ENCODE results near the gene KCNJ5. TPM values are rescaled to one million over a fixed set of nuclear protein-coding genes. Genes with fewer than 3 reads are reported as not detected.

KCNJ5 gene
- total RNA-seq, 1 experiment from 2014 or later: 0.11 TPM

GRCh38 chr11:128924510-128925249 lies 33.5 kb downstream of the KCNJ5 start:
- Histone ChIP-seq H4K91ac (ENCODE audit: insufficient read length, low read depth, low read length) (no peak overlapping the region), H4K8ac (replicated peaks; ENCODE audit: insufficient read length, low read depth, low read length) (no peak overlapping the region), H3K23ac (ENCODE audit: insufficient read length, low read depth, low read length) (no peak overlapping the region), H3K79me2 (ENCODE audit: insufficient read depth, low read length) (no peaks in the 10 kb centered on the region), H3K27me3 (ENCODE audit: insufficient read depth, low read length) (peaks cover 17% of the 10 kb centered on the region; the same call in 1 of the 2 replicates), H3K4me2 (ENCODE audit: insufficient read depth, insufficient read length, low read length) (no peak overlapping the region), H2BK20ac (ENCODE audit: low read depth, low read length, poor library complexity, severe bottlenecking) (no peak overlapping the region), H3K4me1 (ENCODE audit: insufficient read depth, low read length) (peaks cover 13% of the 10 kb centered on the region), H2BK15ac (ENCODE audit: low read depth, low read length) (no peak overlapping the region), H4K20me1 (ENCODE audit: control insufficient read depth, insufficient read depth, insufficient read length) (no peaks in the 10 kb centered on the region), H2BK120ac (ENCODE audit: low read depth, low read length, poor library complexity, severe bottlenecking) (no peak overlapping the region), H3K9me3 (ENCODE audit: control insufficient read depth, low read depth, low read length) (no peaks in the 10 kb centered on the region), H3T11ph (ENCODE audit: low read length) (no peak overlapping the region), H4K5ac (ENCODE audit: insufficient read length, low read depth, low read length) (no peak overlapping the region), H2AK5ac (ENCODE audit: insufficient read length, low read length) (no peak overlapping the region), H2BK12ac (ENCODE audit: insufficient read length, low read depth, low read length) (no peak overlapping the region), H2AFZ (ENCODE audit: low read length) (no peak overlapping the region), H3K14ac (ENCODE audit: insufficient read depth, low read length) (no peak overlapping the region), H3K79me1 (ENCODE audit: insufficient read depth, low read depth, low read length, poor library complexity, severe bottlenecking) (no peaks in the 10 kb centered on the region), H3K23me2 (ENCODE audit: insufficient read length, low read depth, low read length, poor library complexity, severe bottlenecking) (no peaks in the 10 kb centered on the region), H3K27ac (ENCODE audit: insufficient read length, low read depth, low read length) (no peak overlapping the region), H2BK5ac (ENCODE audit: insufficient read length, low read length) (no peak overlapping the region), H3K4ac (ENCODE audit: low read depth, low read length) (no peak overlapping the region), H3K9ac (ENCODE audit: extremely low read depth, insufficient read length, low read length) (no peak overlapping the region), H3K56ac (ENCODE audit: insufficient read length, low read depth, low read length) (no peak overlapping the region), H3K18ac (ENCODE audit: insufficient read length, low read depth, low read length) (no peak overlapping the region)
- Mint-ChIP-seq H3K4me1 (peaks cover 46 to 51% of the 10 kb centered on the region in 2 experiments), H3K9me3 (peaks cover 0 to 3% of the 10 kb centered on the region in 2 experiments; a peak in 2 of 5 replicates), H3K36me3 (ENCODE audit: insufficient read depth in 1 of 3, low read depth in 3 of 3) (no peaks in the 10 kb centered on the region), H3K27me3 (ENCODE audit: low read depth) (peaks cover 91% of the 10 kb centered on the region), H3K4me3 (no peak overlapping the region), H3K27ac (no peak overlapping the region; a peak in 1 of 7 replicates)
- no CpG with 5 or more reads among the region's 16 CpGs for WGBS (ENCODE audit: extremely low coverage, insufficient read length, low lambda C conversion rate)
- no peak for TF ChIP-seq CTCF (conservative IDR thresholded peaks at IDR 0.05)
- no peak for DNase-seq

Measured in H9 (cell line).